GM18502 (cell line): Measurements from ENCODE around the gene CASZ1.

Experiments
- ATAC-seq: cut with Tn5 transposase; IDR thresholded peaks from one replicate; pipeline ENCODE4 v1.9.1; 2021; ENCODE audit warnings: mild to moderate bottlenecking; ENCODE audit not compliant: unreplicated experiment, poor library complexity

Gene CASZ1

GRCh38 chr1:10664251-10664650 is 132.2 kb downstream of the CASZ1 start:
- ATAC-seq, result no peak

- ATAC-seq, result no peak
Measured at GRCh38 chr1:10663678-10664035, 132.8 kb downstream of the CASZ1 start.

- ATAC-seq, result no peak
Measured at GRCh38 chr1:10662824-10663677, 133.4 kb downstream of the CASZ1 start.

DNA sequence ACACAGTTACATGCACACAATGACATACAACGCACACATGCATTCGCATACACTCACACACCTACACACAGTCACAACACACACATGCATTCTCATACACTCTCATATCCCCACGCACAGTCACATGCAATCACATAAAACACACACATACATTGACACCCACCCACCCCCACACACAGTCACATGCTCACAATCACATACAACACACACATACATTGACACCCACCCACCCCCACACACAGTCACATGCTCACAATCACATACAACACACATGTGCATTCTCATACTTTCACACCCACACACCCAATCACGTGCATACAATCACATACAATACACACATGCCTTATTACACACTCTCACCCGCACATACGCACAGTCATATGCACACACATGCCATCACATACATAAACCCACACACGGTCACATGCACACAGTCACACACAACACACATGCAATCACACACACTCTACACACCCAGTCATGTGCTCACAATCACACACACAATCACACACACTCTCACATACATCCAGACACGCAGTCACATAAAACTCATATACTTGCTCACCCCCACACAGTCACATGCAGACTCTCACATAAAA is 134.3 kb downstream of the CASZ1 start:
- no peak for ATAC-seq

- no peak for ATAC-seq
Measured at GRCh38 chr1:10661453-10661852, 135.0 kb downstream of the CASZ1 start.

DNA sequence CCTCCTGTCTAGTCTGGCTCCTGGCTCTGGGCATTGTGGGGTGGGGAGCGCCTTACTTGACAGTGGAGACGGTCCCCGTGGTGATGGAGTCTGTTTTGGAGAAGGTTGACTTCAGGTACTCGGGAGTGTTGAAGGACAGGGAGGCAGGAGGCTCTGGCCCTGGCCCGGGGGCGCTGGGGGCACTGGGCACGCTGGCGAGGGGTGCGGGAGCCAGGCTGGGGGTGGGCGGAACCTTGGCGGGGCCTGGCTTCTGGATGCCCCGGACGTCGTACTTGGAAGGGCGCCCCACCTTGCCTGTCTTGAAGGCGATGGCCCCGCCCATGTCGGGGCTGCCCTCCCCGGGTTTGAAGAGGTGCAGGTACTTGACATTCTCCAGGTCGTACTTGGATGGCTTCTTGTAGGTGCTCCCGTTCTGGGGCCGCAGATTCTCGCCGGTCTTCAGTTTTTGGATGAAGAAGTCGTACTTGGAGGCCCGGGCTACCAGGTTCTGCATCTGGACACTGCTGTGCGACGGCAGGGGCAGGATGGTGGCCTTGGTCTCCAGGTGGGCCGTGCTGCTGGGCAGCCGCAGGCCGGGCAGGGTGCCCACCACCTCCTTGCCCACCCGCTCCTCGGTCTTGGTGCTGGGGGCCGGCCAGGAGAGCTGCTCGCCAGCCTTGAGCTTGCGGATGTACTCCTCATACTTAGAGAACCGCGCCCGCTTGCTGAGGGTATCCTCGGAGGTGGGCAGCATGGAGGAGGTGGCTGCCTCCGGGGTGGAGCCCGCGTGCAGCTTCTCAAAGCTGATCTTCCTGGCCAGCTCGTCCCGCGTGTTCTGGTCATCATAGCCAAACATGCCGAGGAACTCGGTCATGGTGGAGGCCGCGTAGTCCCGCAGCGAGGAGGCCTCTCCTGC is 136.6 kb downstream of the CASZ1 start:
- no peak for ATAC-seq

GRCh38 chr1:10659218-10659617 is 137.2 kb downstream of the CASZ1 start:
- no peak for ATAC-seq

DNA sequence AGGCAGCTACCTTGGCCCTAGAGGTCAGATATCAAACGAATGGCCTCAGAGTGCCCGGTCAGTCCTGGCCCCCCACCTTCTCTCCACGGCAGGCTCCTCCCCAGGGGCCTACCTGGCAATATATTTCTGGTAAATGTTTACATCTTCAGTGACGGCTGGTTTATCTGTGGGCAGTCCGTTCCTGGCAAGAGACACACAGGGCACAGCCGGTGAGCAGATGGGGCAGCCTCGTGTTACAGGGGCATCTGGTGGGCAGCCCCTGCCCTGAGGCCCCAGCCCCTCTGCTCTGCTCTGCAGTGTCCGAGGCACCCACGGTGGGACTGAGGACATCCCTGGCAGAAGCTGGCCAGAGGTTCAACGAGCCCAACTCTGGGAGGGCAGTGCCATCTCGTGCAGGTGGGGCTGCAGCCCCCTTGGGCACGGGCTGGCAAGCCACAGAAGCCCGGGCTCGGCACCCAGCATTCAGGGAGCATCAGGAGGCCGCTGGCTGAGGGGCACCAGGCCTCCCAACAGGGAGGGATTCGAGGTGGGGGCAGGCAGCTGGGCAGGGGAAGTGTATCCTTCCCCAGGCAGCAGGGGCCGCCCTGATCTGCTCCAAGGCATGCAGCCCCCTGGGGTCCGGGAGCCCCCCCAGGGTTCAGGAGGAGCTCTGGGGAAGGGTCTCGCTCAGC is 137.9 kb downstream of the CASZ1 start:
- ATAC-seq, result no peak

DNA sequence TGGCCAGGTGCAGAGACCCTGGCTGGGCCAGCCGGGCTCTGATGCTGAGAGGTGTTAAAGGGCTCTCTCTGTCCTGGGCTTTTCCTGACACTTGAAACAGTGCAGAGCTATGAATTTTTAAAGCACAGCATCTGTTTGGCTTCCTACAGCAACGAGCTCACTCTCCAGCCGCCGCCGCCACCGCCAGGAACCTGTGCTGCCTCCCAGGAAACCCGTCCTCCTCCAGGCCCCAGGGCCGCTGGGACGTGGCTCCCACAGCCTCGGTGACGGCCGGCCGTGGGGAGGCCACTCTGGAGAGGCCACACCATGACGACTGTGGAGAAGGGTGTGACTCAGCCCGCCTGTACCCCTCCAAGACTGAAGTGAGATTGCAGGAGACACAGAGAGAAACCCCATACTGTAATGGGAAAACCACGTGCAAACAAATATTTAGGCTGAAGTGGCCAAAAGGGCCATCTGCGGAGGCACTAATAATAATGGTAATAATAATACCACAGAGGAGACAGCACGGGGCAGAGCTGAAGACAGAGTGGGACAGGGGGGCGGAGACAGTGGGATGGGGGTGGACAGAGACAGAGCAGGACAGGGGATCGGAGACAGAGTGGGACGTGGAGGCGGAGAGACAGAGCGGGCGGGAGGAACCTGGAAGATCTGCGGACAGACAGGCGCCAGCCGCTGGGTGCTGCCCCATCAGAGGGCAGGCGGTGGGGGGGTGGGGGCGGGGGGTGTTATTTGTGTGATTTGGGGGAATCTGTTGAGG is 139.2 kb downstream of the CASZ1 start:
- ATAC-seq, result no peak

GRCh38 chr1:10656431-10656830 is 140.0 kb downstream of the CASZ1 start:
- ATAC-seq, result no peak

DNA sequence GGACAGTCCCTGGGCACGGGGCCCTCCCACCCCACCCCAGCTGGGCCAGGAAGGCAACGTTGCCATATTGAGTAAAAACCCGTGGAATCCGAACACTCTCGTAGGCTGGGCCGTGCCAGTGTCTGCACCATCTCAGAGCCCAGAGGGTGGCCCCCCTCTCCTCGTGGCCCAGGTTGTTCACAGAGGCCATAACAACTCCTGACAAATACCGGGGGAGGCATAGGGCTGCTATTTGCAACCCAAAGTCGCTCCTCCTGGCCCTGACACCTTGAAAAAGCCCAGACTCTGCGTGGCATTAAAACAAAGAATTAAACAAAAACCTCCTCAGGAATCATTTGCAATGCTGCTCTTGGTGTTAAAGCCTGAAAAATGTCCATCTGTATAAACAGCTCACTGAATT is 141.4 kb downstream of the CASZ1 start:
- ATAC-seq, result no peak

DNA sequence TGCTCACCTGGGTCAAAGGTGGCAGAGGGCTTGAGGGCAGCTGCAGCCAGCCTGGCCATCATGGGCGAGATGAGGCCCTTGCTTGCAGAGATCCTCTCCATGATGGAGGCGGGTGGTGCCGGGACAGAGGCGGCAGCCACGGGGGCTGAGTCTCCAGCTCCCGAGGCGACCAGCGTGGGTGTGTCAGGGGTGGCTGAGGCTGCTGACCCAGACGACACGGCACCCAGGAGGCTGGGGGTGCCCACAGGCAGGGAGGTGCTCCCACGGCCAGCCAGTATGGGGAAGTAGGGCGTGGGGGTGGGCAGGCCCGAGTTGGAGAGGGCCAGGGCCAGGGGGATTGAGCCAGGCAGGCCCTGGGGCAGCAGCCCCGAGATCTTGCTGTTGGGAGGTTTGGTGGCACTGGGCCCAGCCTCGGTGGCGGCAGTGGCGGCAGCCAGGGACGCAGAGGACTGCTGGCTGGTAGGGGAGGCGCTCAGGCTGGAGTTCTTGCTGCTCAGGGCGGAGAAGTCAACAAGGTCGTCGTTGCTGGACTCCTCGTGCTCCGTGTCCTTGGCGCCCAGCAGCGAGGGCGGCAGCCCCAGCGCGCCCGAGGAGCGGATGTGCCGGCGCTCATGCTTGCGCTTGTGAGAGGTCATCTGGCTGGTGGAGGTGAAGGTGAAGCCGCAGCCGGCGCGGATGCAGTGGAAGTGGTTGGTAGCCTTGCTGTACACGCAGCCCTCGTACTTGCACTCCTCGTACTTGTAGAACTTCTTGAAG is 142.9 kb downstream of the CASZ1 start:
- ATAC-seq, result no peak

DNA sequence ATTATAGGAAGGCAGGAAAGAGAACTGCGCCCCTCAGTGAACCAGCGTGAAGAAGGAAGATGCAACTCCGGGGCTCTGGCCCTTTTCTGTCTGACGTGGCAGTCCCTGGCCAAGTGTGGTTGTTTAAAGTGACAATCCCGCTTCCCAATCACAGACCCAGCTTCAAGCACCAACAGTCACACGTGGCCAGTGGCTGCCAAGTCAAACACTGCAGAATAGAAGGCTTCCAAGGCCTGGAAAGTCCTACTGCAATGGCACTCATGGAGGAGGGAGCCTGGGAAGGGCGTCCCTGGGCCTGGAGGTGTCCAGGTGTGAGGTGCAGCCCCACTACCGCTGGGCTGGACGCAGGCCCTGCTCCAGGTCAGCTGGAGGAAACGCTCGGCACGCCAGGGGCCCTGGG is 143.8 kb downstream of the CASZ1 start:
- ATAC-seq, result no peak

DNA sequence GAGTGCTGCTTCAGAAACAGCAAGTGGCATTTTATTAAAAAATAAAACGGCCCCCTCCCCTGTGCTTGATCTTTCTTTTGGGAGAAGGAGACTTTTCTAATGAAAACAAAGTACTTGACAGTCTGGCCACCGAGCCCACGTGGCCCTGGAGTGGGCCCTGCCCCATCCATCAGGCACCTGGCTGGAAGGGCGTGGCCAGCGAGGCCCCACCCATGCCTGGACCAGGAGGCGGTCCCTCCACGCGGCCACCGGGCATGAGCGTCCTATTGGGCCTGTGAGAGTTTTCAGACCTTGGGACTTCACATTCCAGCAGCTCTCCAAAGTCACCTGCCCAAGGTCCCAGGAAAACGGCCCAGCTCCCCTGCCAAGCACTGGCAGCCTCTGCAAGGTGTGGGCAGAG is 144.7 kb downstream of the CASZ1 start:
- no peak for ATAC-seq

- no peak for ATAC-seq
Measured at GRCh38 chr1:10651389-10651766, 145.1 kb downstream of the CASZ1 start.

GRCh38 chr1:10650556-10651388 is 145.7 kb downstream of the CASZ1 start:
- ATAC-seq, result no peak

GRCh38 chr1:10649517-10650201 is 146.8 kb downstream of the CASZ1 start:
- ATAC-seq, result no peak
